Measurements from ENCODE around the gene GLOD4.

GRCh38 chr17:737561-738113 is 44.4 kb downstream of the GLOD4 start:
- TF ChIP-seq CTCF (conservative IDR thresholded peaks at IDR 0.05 in 1 of 2, IDR thresholded peaks at IDR 0.05 in 1 of 2; ENCODE audit: extremely low read depth in 1 of 2, insufficient read depth in 1 of 2, low read depth in 1 of 2, low read length in 2 of 2) (no peak), EZH2 (IDR thresholded peaks at IDR 0.05; ENCODE audit: borderline replicate concordance, low read length) (no peak)
